ENCODE data around the gene SCD5. TPM values are rescaled to one million over a fixed set of nuclear protein-coding genes. Genes with fewer than 3 reads are reported as not detected.

The SCD5 gene
- total RNA-seq, 1 donor from 2014 or later: 61.7 TPM

- H3K4me1 Mint-ChIP-seq (ENCODE audit: low read depth, unreplicated experiment): peaks cover 4% of the 10 kb centered on the region
- no peak overlapping the region for H3K27ac Mint-ChIP-seq (ENCODE audit: unreplicated experiment)
These were observed 119.1 kb downstream of the SCD5 start for GRCh38 chr4:82679531-82679930.

DNA sequence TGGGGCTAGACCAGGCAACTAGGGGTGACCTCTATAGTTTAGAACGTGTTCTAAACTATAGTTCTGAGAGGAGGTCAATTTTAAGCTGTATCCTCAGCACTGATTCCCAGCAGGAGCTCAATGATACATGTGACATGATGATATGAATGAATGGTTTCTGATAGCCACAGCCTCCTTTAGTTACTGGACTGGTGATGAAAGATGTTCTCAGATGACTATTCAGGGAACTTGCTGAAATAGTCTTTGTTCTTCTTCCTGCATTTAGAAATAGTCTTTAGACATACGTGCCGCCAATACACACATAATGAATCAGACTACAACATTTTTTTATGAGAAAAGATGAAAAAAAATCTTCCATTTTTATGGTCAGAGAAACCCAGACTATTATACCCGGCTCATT, 120.5 kb downstream of the SCD5 start:
- Mint-ChIP-seq H3K36me3 (ENCODE audit: low read depth, unreplicated experiment) (peaks cover 32% of the 10 kb centered on the region), H3K4me1 (ENCODE audit: low read depth, unreplicated experiment) (peaks cover 4% of the 10 kb centered on the region), H3K4me3 (ENCODE audit: unreplicated experiment) (no peak overlapping the region), H3K27me3 (ENCODE audit: low read depth, unreplicated experiment) (no peaks in the 10 kb centered on the region), H3K27ac (ENCODE audit: unreplicated experiment) (no peak overlapping the region), H3K9me3 (ENCODE audit: unreplicated experiment) (no peaks in the 10 kb centered on the region)
- TF ChIP-seq CTCF (IDR thresholded peaks at IDR 0.05; ENCODE audit: insufficient read depth, low read depth, low read length): no peak
- TF ChIP-seq EZH2 (IDR thresholded peaks at IDR 0.05; ENCODE audit: insufficient read depth, low read length): no peak
- Histone ChIP-seq H3K36me3 (ENCODE audit: insufficient read depth, low read length) (no peaks in the 10 kb centered on the region), H3K27me3 (ENCODE audit: insufficient read depth, low read length) (no peaks in the 10 kb centered on the region), H3K4me2 (ENCODE audit: low read length) (no peak overlapping the region), H3K79me2 (ENCODE audit: insufficient read depth, low read length) (no peaks in the 10 kb centered on the region), H3K4me3 (ENCODE audit: insufficient read depth, low read depth, low read length) (no peak overlapping the region), H2AFZ (ENCODE audit: low read depth, low read length) (no peak overlapping the region), H3K27ac (ENCODE audit: low read depth, low read length) (no peak overlapping the region), H4K20me1 (ENCODE audit: insufficient read depth, low read length) (no peaks in the 10 kb centered on the region), H3K9me3 (ENCODE audit: insufficient read depth, low read depth, low read length) (no peaks in the 10 kb centered on the region), H3K9ac (ENCODE audit: low read length) (no peak overlapping the region), H3K4me1 (ENCODE audit: insufficient read depth, low read length) (no peaks in the 10 kb centered on the region)
- no peak for FAIRE-seq
- DNase-seq (ENCODE audit: low read depth): no peak

More at GRCh38 chr4:82679531-82679930, 119.1 kb downstream of the SCD5 start:
- Histone ChIP-seq H3K79me2 (ENCODE audit: insufficient read depth, low read length) (no peaks in the 10 kb centered on the region), H3K4me1 (ENCODE audit: insufficient read depth, low read length) (no peaks in the 10 kb centered on the region), H2AFZ (ENCODE audit: low read depth, low read length) (no peak overlapping the region), H3K27ac (ENCODE audit: low read depth, low read length) (no peak overlapping the region), H3K9me3 (ENCODE audit: insufficient read depth, low read depth, low read length) (no peaks in the 10 kb centered on the region), H3K4me3 (ENCODE audit: insufficient read depth, low read depth, low read length) (no peak overlapping the region), H4K20me1 (ENCODE audit: insufficient read depth, low read length) (no peaks in the 10 kb centered on the region), H3K36me3 (ENCODE audit: insufficient read depth, low read length) (no peaks in the 10 kb centered on the region), H3K9ac (ENCODE audit: low read length) (no peak overlapping the region), H3K27me3 (ENCODE audit: insufficient read depth, low read length) (no peaks in the 10 kb centered on the region), H3K4me2 (ENCODE audit: low read length) (no peak overlapping the region)
- TF ChIP-seq EZH2 (IDR thresholded peaks at IDR 0.05; ENCODE audit: insufficient read depth, low read length) (no peak), CTCF (IDR thresholded peaks at IDR 0.05; ENCODE audit: insufficient read depth, low read depth, low read length) (no peak)
- no peak overlapping the region for H3K4me3 Mint-ChIP-seq (ENCODE audit: unreplicated experiment)
- no peaks in the 10 kb centered on the region for H3K9me3 Mint-ChIP-seq (ENCODE audit: unreplicated experiment)
- FAIRE-seq (no peak), DNase-seq (ENCODE audit: low read depth) (no peak)
- peaks cover 31% of the 10 kb centered on the region for H3K36me3 Mint-ChIP-seq (ENCODE audit: low read depth, unreplicated experiment)
- no peaks in the 10 kb centered on the region for H3K27me3 Mint-ChIP-seq (ENCODE audit: low read depth, unreplicated experiment)

DNA sequence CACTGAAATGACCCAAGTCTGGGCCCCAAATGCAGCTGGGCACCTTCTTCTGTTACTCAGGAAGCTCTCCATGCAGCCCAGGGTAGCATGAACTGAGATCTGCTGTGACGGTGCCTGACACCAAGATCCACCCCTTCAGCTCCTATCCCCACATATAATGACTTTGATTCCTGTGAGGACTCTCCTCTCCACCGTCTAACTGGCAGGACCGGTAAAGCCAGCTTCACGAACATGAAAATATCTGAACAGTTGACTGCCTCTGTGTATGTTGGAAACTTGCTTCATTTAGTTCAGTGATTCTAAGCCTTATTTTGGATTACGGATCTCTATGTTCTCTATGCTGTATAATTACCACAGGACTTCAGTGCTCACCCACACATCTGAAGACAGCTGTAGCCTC, 121.3 kb downstream of the SCD5 start:
- no peak overlapping the region for H3K4me2 ChIP-seq (ENCODE audit: low read length)
- no peak overlapping the region for H3K27ac ChIP-seq (ENCODE audit: low read depth, low read length)
- no peaks in the 10 kb centered on the region for H3K9me3 ChIP-seq (ENCODE audit: insufficient read depth, low read depth, low read length)
- no peak overlapping the region for H3K4me3 ChIP-seq (ENCODE audit: insufficient read depth, low read depth, low read length)
- no peak overlapping the region for H3K9ac ChIP-seq (ENCODE audit: low read length)
- no peak for DNase-seq (ENCODE audit: low read depth)
- FAIRE-seq: no peak
- Mint-ChIP-seq H3K27ac (ENCODE audit: unreplicated experiment) (no peak overlapping the region), H3K9me3 (ENCODE audit: unreplicated experiment) (no peaks in the 10 kb centered on the region), H3K36me3 (ENCODE audit: low read depth, unreplicated experiment) (peaks cover 32% of the 10 kb centered on the region), H3K4me3 (ENCODE audit: unreplicated experiment) (no peak overlapping the region), H3K27me3 (ENCODE audit: low read depth, unreplicated experiment) (no peaks in the 10 kb centered on the region), H3K4me1 (ENCODE audit: low read depth, unreplicated experiment) (peaks cover 4% of the 10 kb centered on the region)
- TF ChIP-seq CTCF (IDR thresholded peaks at IDR 0.05; ENCODE audit: insufficient read depth, low read depth, low read length) (no peak), EZH2 (IDR thresholded peaks at IDR 0.05; ENCODE audit: insufficient read depth, low read length) (no peak)
- H4K20me1 ChIP-seq (ENCODE audit: insufficient read depth, low read length): no peaks in the 10 kb centered on the region
- H3K79me2 ChIP-seq (ENCODE audit: insufficient read depth, low read length): no peaks in the 10 kb centered on the region
- no peaks in the 10 kb centered on the region for H3K4me1 ChIP-seq (ENCODE audit: insufficient read depth, low read length)
- no peak overlapping the region for H2AFZ ChIP-seq (ENCODE audit: low read depth, low read length)
- H3K36me3 ChIP-seq (ENCODE audit: insufficient read depth, low read length): no peaks in the 10 kb centered on the region
- H3K27me3 ChIP-seq (ENCODE audit: insufficient read depth, low read length): no peaks in the 10 kb centered on the region

All from astrocyte (in vitro differentiated cells and primary cell).